ENCODE data around the gene TMEM91. TPM values are rescaled to one million over a fixed set of nuclear protein-coding genes. Genes with fewer than 3 reads are reported as not detected.
A peak's percentile ranks its signal among the peaks of the same experiment; 100 is the strongest.

Gene TMEM91
- total and polyA plus RNA-seq, 2 donors (not counting 3 experiments of a cell fraction or from before 2014, with no cell fraction given) = 9.0 to 13.2 TPM

DNA sequence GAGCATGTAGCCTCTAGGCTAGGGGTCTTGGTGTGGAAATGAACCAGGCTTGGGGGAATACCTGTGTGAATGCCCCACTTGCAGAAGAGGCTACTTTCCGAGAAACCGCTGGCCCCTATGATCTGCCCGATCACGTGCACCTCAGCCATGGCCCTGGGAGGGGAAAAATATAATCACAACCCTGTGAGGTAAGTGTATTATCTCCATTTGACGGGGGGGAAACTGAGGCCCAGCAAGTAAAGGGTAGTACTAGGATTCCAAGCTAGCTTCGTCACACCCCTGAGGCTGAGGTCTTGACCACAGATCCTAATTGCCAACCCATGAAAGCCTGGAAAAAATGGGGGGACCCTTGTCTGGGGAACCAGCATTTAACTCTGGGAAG, 13.0 kb upstream of the TMEM91 start:
- ChIA-PET POLR2A (interaction anchor here (1.1 to 1.6 kb wide), 5 partner anchors 9 to 76 kb away, joined by 3 to 8 read pairs (median 4); partner anchors contain the start of genes DMAC2 and TGFB1), CTCF (interaction anchor here (0.9 to 4.3 kb wide), 7 partner anchors 8 to 200 kb away, joined by 3 to 35 read pairs (median 4); partner anchors contain the start of gene TGFB1)
- Histone ChIP-seq H3K36me3 (ENCODE audit: control insufficient read depth in 2 of 2, extremely low read depth in 1 of 2, insufficient read depth in 2 of 2, low read length in 2 of 2) (no peaks in the 10 kb centered on the region), H3K9me3 (replicated peaks; ENCODE audit: control insufficient read depth, insufficient read depth, low read length) (no peaks in the 10 kb centered on the region), H3K79me2 (ENCODE audit: control insufficient read depth, insufficient read depth, low read length) (peaks cover 20% of the 10 kb centered on the region), H2AFZ (ENCODE audit: low read depth, low read length) (peak overlapping the region; percentile 11), H3K9ac (replicated peaks; ENCODE audit: extremely low read depth, insufficient read depth, low read length) (peak overlapping the region; percentile 94), H3K27ac (ENCODE audit: insufficient read depth, low read depth, low read length) (peak overlapping the region; percentile 88), H3K9me1 (replicated peaks; ENCODE audit: control insufficient read depth, extremely low read depth, insufficient read depth, low read length) (no peaks in the 10 kb centered on the region), H4K20me1 (replicated peaks; ENCODE audit: control insufficient read depth, extremely low read depth, insufficient read depth, low read length) (no peaks in the 10 kb centered on the region), H3K4me1 (ENCODE audit: control insufficient read depth, extremely low read depth, insufficient read depth, low read length) (peaks cover 20% of the 10 kb centered on the region), H3K4me2 (ENCODE audit: insufficient read depth, low read length) (peak overlapping the region; percentile 64), H3K27me3 (ENCODE audit: control insufficient read depth in 2 of 2, insufficient read depth in 2 of 2, low read length in 2 of 2) (no peaks in the 10 kb centered on the region), H3K4me3 (replicated peaks in 1 of 3; ENCODE audit: insufficient read depth in 1 of 3, low read depth in 1 of 3, low read length in 3 of 3) (peak overlapping the region in 2 of 3 experiments; percentile 60 to 86)
- no peak for TF ChIP-seq POLR2A (IDR thresholded peaks at IDR 0.05; ENCODE audit: low read depth, low read length)
- TF ChIP-seq, protein P1, sequence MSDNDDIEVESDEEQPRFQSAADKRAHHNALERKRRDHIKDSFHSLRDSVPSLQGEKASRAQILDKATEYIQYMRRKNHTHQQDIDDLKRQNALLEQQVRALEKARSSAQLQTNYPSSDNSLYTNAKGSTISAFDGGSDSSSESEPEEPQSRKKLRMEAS (IDR thresholded peaks at IDR 0.05; ENCODE audit: insufficient read depth, insufficient read length) = no peak
- TF ChIP-seq MYC (IDR thresholded peaks at IDR 0.05; ENCODE audit: low read depth, low read length) = no peak
- no peak for TF ChIP-seq FOS (IDR thresholded peaks at IDR 0.05; ENCODE audit: borderline replicate concordance, insufficient read depth, low read length)
- TF ChIP-seq, protein P2, sequence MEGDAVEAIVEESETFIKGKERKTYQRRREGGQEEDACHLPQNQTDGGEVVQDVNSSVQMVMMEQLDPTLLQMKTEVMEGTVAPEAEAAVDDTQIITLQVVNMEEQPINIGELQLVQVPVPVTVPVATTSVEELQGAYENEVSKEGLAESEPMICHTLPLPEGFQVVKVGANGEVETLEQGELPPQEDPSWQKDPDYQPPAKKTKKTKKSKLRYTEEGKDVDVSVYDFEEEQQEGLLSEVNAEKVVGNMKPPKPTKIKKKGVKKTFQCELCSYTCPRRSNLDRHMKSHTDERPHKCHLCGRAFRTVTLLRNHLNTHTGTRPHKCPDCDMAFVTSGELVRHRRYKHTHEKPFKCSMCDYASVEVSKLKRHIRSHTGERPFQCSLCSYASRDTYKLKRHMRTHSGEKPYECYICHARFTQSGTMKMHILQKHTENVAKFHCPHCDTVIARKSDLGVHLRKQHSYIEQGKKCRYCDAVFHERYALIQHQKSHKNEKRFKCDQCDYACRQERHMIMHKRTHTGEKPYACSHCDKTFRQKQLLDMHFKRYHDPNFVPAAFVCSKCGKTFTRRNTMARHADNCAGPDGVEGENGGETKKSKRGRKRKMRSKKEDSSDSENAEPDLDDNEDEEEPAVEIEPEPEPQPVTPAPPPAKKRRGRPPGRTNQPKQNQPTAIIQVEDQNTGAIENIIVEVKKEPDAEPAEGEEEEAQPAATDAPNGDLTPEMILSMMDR (IDR thresholded peaks at IDR 0.05; ENCODE audit: extremely low read depth in 1 of 2, insufficient read depth in 1 of 2, low read depth in 1 of 2, low read length in 2 of 2) = no peak
- TF ChIP-seq JUN (IDR thresholded peaks at IDR 0.05; ENCODE audit: borderline replicate concordance, insufficient read depth, insufficient read length, low read depth) = no peak
- no peak for TF ChIP-seq GATA2 (IDR thresholded peaks at IDR 0.05; ENCODE audit: insufficient read depth, insufficient read length, low read depth, low read length)
- no peak for TF ChIP-seq EZH2 (IDR thresholded peaks at IDR 0.05; ENCODE audit: borderline replicate concordance, low read depth, low read length, severe bottlenecking)
- TF ChIP-seq POLR2AphosphoS5 (IDR thresholded peaks at IDR 0.05; ENCODE audit: insufficient read depth, low read depth, low read length) = no peak
- DNase-seq (ENCODE audit: low read depth, low spot score) (no peak), FAIRE-seq (no peak)
- no TSS peak for BruUV-seq (replicated peaks)
- intact Hi-C loops (cut with micrococcal nuclease) (no loop called here), dilution Hi-C loops (cut with MboI; ENCODE audit: extremely low pct_ligation_motif_present, low sequenced_read_pairs) (no loop called here)
